HEK293T (cell line): Measurements from ENCODE around the gene SLAMF1.

Experiments used
- ELF4 ChIP-seq: fragments of 450-650 bp; IDR thresholded peaks from 2 replicates; pipeline ENCODE4 v1.6.1; 2017; ENCODE audit warnings: antibody characterized with exemption
- FOXA1 ChIP-seq: fragments of 450-650 bp; IDR thresholded peaks from 2 replicates; pipeline ENCODE4 v1.6.1; 2016; ENCODE audit warnings: mild to moderate bottlenecking
- FOXM1 ChIP-seq: fragments of 450-650 bp; IDR thresholded peaks from 2 replicates; pipeline ENCODE4 v1.6.1; 2017; ENCODE audit warnings: mild to moderate bottlenecking, borderline replicate concordance
- SP1 ChIP-seq: fragments of 450-650 bp; IDR thresholded peaks from 2 replicates; pipeline ENCODE4 v1.6.1; 2017
- SUZ12 ChIP-seq: fragments of 450-650 bp; IDR thresholded peaks from 2 replicates; pipeline ENCODE4 v1.6.1; 2016; ENCODE audit warnings: mild to moderate bottlenecking
- ZNF384 ChIP-seq: fragments of 450-650 bp; IDR thresholded peaks from 2 replicates; pipeline ENCODE4 v1.6.1; 2016

DNA sequence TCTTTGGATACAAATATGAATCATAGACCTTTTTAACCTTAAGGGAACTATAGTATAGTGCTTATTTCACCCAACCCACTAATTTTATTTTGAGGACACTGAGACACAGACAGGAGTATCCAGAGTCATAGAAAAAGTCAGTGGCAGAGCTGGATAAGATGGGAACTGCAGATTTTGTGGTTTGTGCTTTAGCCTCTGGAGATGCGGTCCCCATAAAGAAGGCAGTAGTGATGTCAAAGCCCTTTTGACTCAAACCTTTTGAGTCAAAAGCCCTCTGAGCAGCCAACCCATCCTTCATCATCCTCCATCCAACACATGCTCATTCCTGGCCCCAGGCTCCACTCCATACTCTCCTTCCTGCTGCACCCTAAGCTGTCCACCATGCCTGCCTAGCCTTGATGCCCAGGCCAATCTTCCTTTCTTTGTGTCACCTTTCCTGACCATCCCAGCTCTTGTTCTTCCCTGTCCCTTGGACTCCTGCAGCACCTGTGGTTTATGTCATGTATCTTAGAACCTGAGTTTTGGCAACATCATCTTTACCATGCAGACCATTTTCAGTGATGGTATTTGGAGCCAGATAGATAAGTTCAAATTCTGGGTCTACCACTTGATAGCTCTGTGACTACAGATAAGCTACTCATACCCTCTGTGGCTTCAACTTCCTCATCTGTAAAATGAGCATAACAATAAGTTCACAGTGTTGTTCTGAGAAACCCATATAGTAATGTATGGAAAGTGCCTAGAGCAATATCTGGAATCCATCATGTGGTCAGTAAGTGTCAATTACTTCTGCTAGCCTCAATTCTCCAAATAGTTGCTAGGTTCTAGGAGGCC lies 20.1 kb downstream of the SLAMF1 start:
- TF ChIP-seq SUZ12 (no peak), ELF4 (no peak), FOXA1 (no peak), FOXM1 (no peak), ZNF384 (no peak), SP1 (no peak)
